Common myeloid progenitor, CD34-positive (primary cell): ENCODE results near the gene MXRA8.

Experiments
- CTCF ChIA-PET: fragments of 350-600 bp; sonication (Branson Sonifier 250); formaldehyde crosslinking; loops from one replicate; lab custom pipeline; 2021; ENCODE audit warnings: antibody characterized with exemption; lab: Charles Lee
- POLR2A ChIA-PET: fragments of 350-600 bp; sonication (Branson Sonifier 250); formaldehyde crosslinking; loops from one replicate; lab custom pipeline; 2021; ENCODE audit warnings: antibody characterized with exemption; lab: Charles Lee
- DNase-seq, 3 donors: peaks; one replicate each; pipeline versions ENCODE4 v3.0.0 to v3.0.0-alpha.2; 2013
- H3K27ac ChIP-seq, 2 experiments: 1 replicate in 1 of 2; 2 replicates in 1 of 2; pipeline ENCODE4 v1.7.0; 2013; ENCODE audit warnings: inconsistent platforms in 2 of 2, low read length in 2 of 2, mild to moderate bottlenecking in 2 of 2, low read depth in 1 of 2, moderate library complexity in 1 of 2; ENCODE audit not compliant: severe bottlenecking in 2 of 2, insufficient read depth in 1 of 2, poor library complexity in 1 of 2
- H3K27me3 ChIP-seq, 5 experiments: replicated peaks in 2 of 5; 1 replicate in 3 of 5; 2 replicates in 2 of 5; pipeline versions ENCODE4 v1.6.1 to v1.7.0; 2013; ENCODE audit warnings: low read length in 4 of 5, mild to moderate bottlenecking in 2 of 5, moderate library complexity in 2 of 5, inconsistent platforms in 1 of 5; ENCODE audit not compliant: insufficient read depth in 5 of 5, control insufficient read depth in 4 of 5
- H3K36me3 ChIP-seq, 4 experiments: 1 replicate in 2 of 4; 2 replicates in 2 of 4; pipeline versions ENCODE4 v1.6.1 to v1.7.0; 2013; ENCODE audit warnings: low read length in 3 of 4, control low read depth in 1 of 4, mild to moderate bottlenecking in 1 of 4; ENCODE audit not compliant: control insufficient read depth in 4 of 4, insufficient read depth in 4 of 4
- H3K4me1 ChIP-seq, 4 experiments: 1 replicate in 3 of 4; 2 replicates in 1 of 4; pipeline versions ENCODE4 v1.6.1 to v1.7.1; 2013; ENCODE audit warnings: low read length in 3 of 4, mild to moderate bottlenecking in 3 of 4, control low read depth in 1 of 4, inconsistent platforms in 1 of 4, moderate library complexity in 1 of 4; ENCODE audit not compliant: control insufficient read depth in 4 of 4, insufficient read depth in 4 of 4; ENCODE audit errors: control extremely low read depth in 1 of 4
- H3K4me3 ChIP-seq, 7 experiments: 1 replicate in 4 of 7; 2 replicates in 3 of 7; pipeline versions ENCODE4 v1.5.1 to v1.7.0; 2013; ENCODE audit warnings: mild to moderate bottlenecking in 7 of 7, low read length in 6 of 7, moderate library complexity in 6 of 7, inconsistent platforms in 2 of 7, low read depth in 2 of 7, control low read depth in 1 of 7; ENCODE audit not compliant: insufficient read depth in 4 of 7, control insufficient read depth in 1 of 7; ENCODE audit errors: extremely low read depth in 1 of 7
- H3K9me3 ChIP-seq, 5 experiments: 1 replicate in 4 of 5; 2 replicates in 1 of 5; pipeline versions ENCODE4 v1.6.1 to v1.7.1; 2013; ENCODE audit warnings: low read length in 4 of 5, mild to moderate bottlenecking in 2 of 5, inconsistent platforms in 1 of 5, low read depth in 1 of 5, moderate library complexity in 1 of 5; ENCODE audit not compliant: control insufficient read depth in 4 of 5, insufficient read depth in 2 of 5; ENCODE audit errors: control extremely low read depth in 1 of 5
- WGBS: methylation state at CpG from one replicate; pipeline ENCODE4 v1.1.5; 2013; ENCODE audit not compliant: insufficient coverage; 5-methylcytosine and 5-hydroxymethylcytosine counted together

MXRA8 gene

GRCh38 chr1:1351511-1352427 is 6.6 kb downstream of the MXRA8 start:
- no peak for DNase-seq
- WGBS = 86% methylated on average over 24 of the region's 29 CpGs
- H3K27me3 ChIP-seq = peaks cover 0 to 51% (median 6%) of the 10 kb centered on the region in 5 experiments
- peaks cover 0 to 34% (median 26%) of the 10 kb centered on the region in 4 experiments for H3K4me1 ChIP-seq
- POLR2A ChIA-PET = interaction anchor here (0.9 kb wide), 1 partner anchor 51 kb away, joined by 3 read pairs; no protein-coding TSS in a partner anchor
- H3K9me3 ChIP-seq = no peaks in the 10 kb centered on the region
- H3K27ac ChIP-seq = no peak overlapping the region
- no peak overlapping the region for H3K4me3 ChIP-seq
- no peaks in the 10 kb centered on the region for H3K36me3 ChIP-seq
- CTCF ChIA-PET = interaction anchor here (0.9 to 3.5 kb wide), 2 partner anchors 19 to 152 kb away, joined by 3 to 27 read pairs; no protein-coding TSS in a partner anchor

GRCh38 chr1:1349256-1350012 is 8.9 kb downstream of the MXRA8 start, which contains the start of gene DVL1:
Gene DVL1 (minus strand): TSS chr1:1349418. CDS start chr1:1349065, 353 bp downstream.
- POLR2A ChIA-PET = no interaction called here
- WGBS = 0% methylated on average over 63 of the region's 122 CpGs

GRCh38 chr1:1348420-1349255 is 9.7 kb downstream of the MXRA8 start:
- 0% methylated on average over 102 of the region's 109 CpGs for WGBS
- Histone ChIP-seq H3K27me3 (peaks cover 0 to 23% (median 2%) of the 10 kb centered on the region in 5 experiments), H3K27ac (peak overlapping the region in 1 of 2 experiments; percentile 66), H3K36me3 (peaks cover 0 to 2% (median 0%) of the 10 kb centered on the region in 4 experiments), H3K4me3 (peak overlapping the region; percentile 54 to 86 (median 73)), H3K4me1 (peaks cover 0 to 22% (median 18%) of the 10 kb centered on the region in 4 experiments), H3K9me3 (no peaks in the 10 kb centered on the region)
- CTCF ChIA-PET = interaction anchor here (0.6 to 2.2 kb wide), 4 partner anchors 23 to 179 kb away, joined by 3 to 14 read pairs (median 3); no protein-coding TSS in a partner anchor
- peak in 1 of 3 donors; percentile 35 for DNase-seq
- POLR2A ChIA-PET = interaction anchor here (0.8 kb wide), 1 partner anchor 27 kb away, joined by 3 read pairs; no protein-coding TSS in a partner anchor

More at GRCh38 chr1:1349256-1350012, 8.9 kb downstream of the MXRA8 start, which contains the start of gene DVL1:
- Histone ChIP-seq H3K27me3 (peaks cover 0 to 31% (median 5%) of the 10 kb centered on the region in 5 experiments), H3K9me3 (no peaks in the 10 kb centered on the region), H3K36me3 (peaks cover 0 to 2% (median 0%) of the 10 kb centered on the region in 4 experiments), H3K27ac (peak within 1 kb of the TSS in 1 of 2 experiments; percentile 74), H3K4me1 (peaks cover 0 to 29% (median 22%) of the 10 kb centered on the region in 4 experiments), H3K4me3 (peak within 1 kb of the TSS; percentile 54 to 86 (median 81))
- peak; percentile 62 to 78 (median 75) for DNase-seq
- CTCF ChIA-PET = no interaction called here

- Histone ChIP-seq H3K4me3 (peak overlapping the region; percentile 54 to 86 (median 73)), H3K36me3 (peaks cover 0 to 2% (median 0%) of the 10 kb centered on the region in 4 experiments), H3K4me1 (peaks cover 0 to 17% (median 16%) of the 10 kb centered on the region in 4 experiments), H3K9me3 (no peaks in the 10 kb centered on the region), H3K27me3 (peaks cover 0 to 15% (median 0%) of the 10 kb centered on the region in 5 experiments), H3K27ac (peak overlapping the region in 1 of 2 experiments; percentile 66)
- no peak for DNase-seq
- CTCF ChIA-PET = interaction anchor here (0.6 to 2.2 kb wide), 5 partner anchors 24 to 180 kb away, joined by 3 to 14 read pairs (median 3); no protein-coding TSS in a partner anchor
- POLR2A ChIA-PET = interaction anchor here (0.8 kb wide), 1 partner anchor 28 kb away, joined by 3 read pairs; no protein-coding TSS in a partner anchor
- 75% methylated on average over 21 of the region's 26 CpGs for WGBS
These were observed 10.5 kb downstream of the MXRA8 start for GRCh38 chr1:1347663-1348419.

- Histone ChIP-seq H3K9me3 (no peaks in the 10 kb centered on the region), H3K27me3 (peaks cover 0 to 8% (median 0%) of the 10 kb centered on the region in 5 experiments), H3K27ac (no peak overlapping the region), H3K4me3 (no peak overlapping the region), H3K36me3 (peaks cover 0 to 2% (median 0%) of the 10 kb centered on the region in 4 experiments), H3K4me1 (peaks cover 0 to 17% (median 16%) of the 10 kb centered on the region in 4 experiments)
- 100% methylated on average over 8 of the region's 10 CpGs for WGBS
- no peak for DNase-seq
- ChIA-PET POLR2A (no interaction called here), CTCF (interaction anchor here (0.9 to 2.2 kb wide), 2 partner anchors 25 to 28 kb away, joined by 3 to 14 read pairs; partner anchors contain the start of gene AURKAIP1)
These were observed 11.2 kb downstream of the MXRA8 start for GRCh38 chr1:1347026-1347595.
